ENCODE data around the gene CCDC107. TPM values are rescaled to one million over a fixed set of nuclear protein-coding genes. Genes with fewer than 3 reads are reported as not detected.

CCDC107 gene
- total RNA-seq, 1 donor from 2014 or later: 52.2 TPM

GRCh38 chr9:35618854-35619799 lies 39.0 kb upstream of the CCDC107 start:
- no peaks in the 10 kb centered on the region for H3K36me3 Mint-ChIP-seq (ENCODE audit: low read depth)
- TF ChIP-seq CTCF (IDR thresholded peaks at IDR 0.05): no peak
- H3K4me3 Mint-ChIP-seq (ENCODE audit: unreplicated experiment): no peak overlapping the region
- H3K27ac Mint-ChIP-seq (ENCODE audit: unreplicated experiment): no peak overlapping the region
- H3K9me3 Mint-ChIP-seq (ENCODE audit: low read depth): no peaks in the 10 kb centered on the region
- H3K27me3 Mint-ChIP-seq (ENCODE audit: low read depth): peaks cover 26% of the 10 kb centered on the region
- H3K4me1 Mint-ChIP-seq (ENCODE audit: low read depth): peaks cover 11% of the 10 kb centered on the region
- peak; percentile 52 for DNase-seq (ENCODE audit: low spot score)

GRCh38 chr9:35619800-35620158 lies 38.3 kb upstream of the CCDC107 start:
- no peak for DNase-seq (ENCODE audit: low spot score)
- Mint-ChIP-seq H3K9me3 (ENCODE audit: low read depth) (no peaks in the 10 kb centered on the region), H3K4me1 (ENCODE audit: low read depth) (peaks cover 11% of the 10 kb centered on the region), H3K4me3 (ENCODE audit: unreplicated experiment) (no peak overlapping the region), H3K27ac (ENCODE audit: unreplicated experiment) (no peak overlapping the region), H3K36me3 (ENCODE audit: low read depth) (no peaks in the 10 kb centered on the region), H3K27me3 (ENCODE audit: low read depth) (peaks cover 22% of the 10 kb centered on the region)
- no peak for TF ChIP-seq CTCF (IDR thresholded peaks at IDR 0.05)

GRCh38 chr9:35627575-35627974 lies 30.5 kb upstream of the CCDC107 start:
- no peak for TF ChIP-seq CTCF (IDR thresholded peaks at IDR 0.05)
- Mint-ChIP-seq H3K36me3 (ENCODE audit: low read depth) (no peaks in the 10 kb centered on the region), H3K9me3 (ENCODE audit: low read depth) (no peaks in the 10 kb centered on the region), H3K27ac (ENCODE audit: unreplicated experiment) (no peak overlapping the region), H3K4me3 (ENCODE audit: unreplicated experiment) (no peak overlapping the region), H3K27me3 (ENCODE audit: low read depth) (no peaks in the 10 kb centered on the region), H3K4me1 (ENCODE audit: low read depth) (no peaks in the 10 kb centered on the region)
- DNase-seq (ENCODE audit: low spot score): no peak

GRCh38 chr9:35628389-35628991 lies 29.6 kb upstream of the CCDC107 start:
- Mint-ChIP-seq H3K27ac (ENCODE audit: unreplicated experiment) (no peak overlapping the region), H3K36me3 (ENCODE audit: low read depth) (no peaks in the 10 kb centered on the region), H3K4me1 (ENCODE audit: low read depth) (no peaks in the 10 kb centered on the region), H3K4me3 (ENCODE audit: unreplicated experiment) (no peak overlapping the region), H3K9me3 (ENCODE audit: low read depth) (no peaks in the 10 kb centered on the region), H3K27me3 (ENCODE audit: low read depth) (no peaks in the 10 kb centered on the region)
- DNase-seq (ENCODE audit: low spot score): no peak
- no peak for TF ChIP-seq CTCF (IDR thresholded peaks at IDR 0.05)

- Mint-ChIP-seq H3K4me1 (ENCODE audit: low read depth) (no peaks in the 10 kb centered on the region), H3K27ac (ENCODE audit: unreplicated experiment) (no peak overlapping the region), H3K4me3 (ENCODE audit: unreplicated experiment) (no peak overlapping the region), H3K9me3 (ENCODE audit: low read depth) (no peaks in the 10 kb centered on the region), H3K36me3 (ENCODE audit: low read depth) (no peaks in the 10 kb centered on the region), H3K27me3 (ENCODE audit: low read depth) (no peaks in the 10 kb centered on the region)
- no peak for TF ChIP-seq CTCF (IDR thresholded peaks at IDR 0.05)
- no peak for DNase-seq (ENCODE audit: low spot score)
Observed at GRCh38 chr9:35629597-35629996, 28.5 kb upstream of the CCDC107 start.
